DND-41 (cell line): ENCODE measurements around the gene SLIT1.

ENCODE experiments used
- CTCF ChIP-seq: IDR thresholded peaks from 2 replicates; pipeline ENCODE4 v1.5.1; 2012; ENCODE audit warnings: borderline replicate concordance, low read length, moderate library complexity, mild to moderate bottlenecking; ENCODE audit not compliant: poor library complexity, severe bottlenecking; ENCODE audit errors: extremely low read depth
- EZH2 ChIP-seq: IDR thresholded peaks from 3 replicates; pipeline ENCODE4 v1.6.1; 2012; ENCODE audit warnings: borderline replicate concordance, low read depth, mild to moderate bottlenecking, moderate library complexity, low read length, inconsistent platforms; ENCODE audit not compliant: severe bottlenecking

GRCh38 chr10:97154162-97154561 lies 31.6 kb downstream of the SLIT1 start:
- TF ChIP-seq CTCF (no peak), EZH2 (no peak)
